GM19239 (cell line): ENCODE data around the gene CBLIF.
"Not testable (repeated sequence)": the region's sequence is repeated elsewhere in the genome, so short reads cannot be mapped to it uniquely, and the experiment has no call there.

ENCODE experiments used
- DNase-seq: peaks from one replicate; pipeline ENCODE4 v3.0.0; 2011; ENCODE audit warnings: low spot score; ENCODE audit not compliant: insufficient read length
- FAIRE-seq: peaks from 2 replicates; lab custom pipeline; 2011; peaks lifted over from hg19 to GRCh38; lab: Jason Lieb, UNC

Gene CBLIF

DNA sequence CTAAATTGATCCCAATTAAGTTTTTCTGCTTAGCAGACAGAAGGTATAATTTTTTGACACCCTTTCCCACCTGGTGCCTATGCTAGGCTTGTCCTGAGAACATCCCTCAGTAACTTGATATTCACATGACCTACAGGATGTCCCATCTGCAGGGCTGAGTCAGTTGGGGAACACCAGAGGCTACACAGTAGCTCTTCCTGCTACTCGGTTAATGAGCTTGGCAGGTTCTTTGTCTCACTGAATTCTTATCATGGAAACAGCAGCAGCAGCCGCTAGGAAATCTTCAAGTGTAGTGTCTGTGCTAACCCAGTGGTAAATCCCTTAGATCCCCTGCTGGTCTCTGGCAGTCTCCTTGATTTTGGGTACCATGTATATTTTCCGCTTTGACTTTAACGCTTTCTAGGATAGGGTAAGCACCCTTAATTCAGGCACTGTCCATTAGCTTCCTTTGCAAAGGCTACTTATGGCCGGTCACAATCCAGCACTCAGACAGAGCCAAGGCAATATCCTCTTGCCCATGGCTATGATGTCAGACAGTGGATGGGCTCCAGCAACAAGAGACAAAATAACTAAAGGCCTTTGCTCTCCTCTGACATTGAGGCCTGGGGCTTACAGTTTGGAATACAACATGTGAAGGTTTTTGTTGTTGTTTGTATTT, 43.2 kb downstream of the CBLIF start:
- FAIRE-seq (no peak), DNase-seq (no peak)

DNA sequence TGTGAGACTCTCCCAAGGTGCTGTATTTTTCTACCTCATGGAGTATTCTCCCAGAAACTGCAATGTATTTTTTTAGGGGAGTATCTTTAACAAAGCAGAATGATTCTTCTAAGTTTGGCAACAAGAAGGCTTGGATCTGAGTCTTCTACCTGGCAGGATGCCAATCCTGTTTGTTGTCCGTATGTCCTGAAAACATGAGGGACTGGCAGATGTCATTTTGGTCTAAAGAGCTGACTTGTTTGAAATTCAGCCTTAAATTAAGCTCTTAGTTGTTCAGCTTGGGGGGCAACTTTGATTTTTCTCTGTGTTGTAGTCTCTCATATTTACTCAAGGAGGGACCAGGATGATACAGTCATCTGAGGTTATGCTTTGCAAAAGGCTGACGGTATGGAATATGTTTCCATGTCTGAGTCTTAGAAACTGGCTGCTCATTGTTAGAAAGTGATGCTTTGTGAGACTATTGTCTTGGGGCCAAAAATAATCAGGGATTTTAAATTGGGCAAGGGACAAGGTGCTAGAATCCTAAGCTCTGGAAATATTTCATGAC, 44.1 kb downstream of the CBLIF start:
- DNase-seq = no peak
- FAIRE-seq = no peak

- DNase-seq (no peak), FAIRE-seq (no peak)
Observed at GRCh38 chr11:59800390-59801025, 44.8 kb downstream of the CBLIF start.

DNA sequence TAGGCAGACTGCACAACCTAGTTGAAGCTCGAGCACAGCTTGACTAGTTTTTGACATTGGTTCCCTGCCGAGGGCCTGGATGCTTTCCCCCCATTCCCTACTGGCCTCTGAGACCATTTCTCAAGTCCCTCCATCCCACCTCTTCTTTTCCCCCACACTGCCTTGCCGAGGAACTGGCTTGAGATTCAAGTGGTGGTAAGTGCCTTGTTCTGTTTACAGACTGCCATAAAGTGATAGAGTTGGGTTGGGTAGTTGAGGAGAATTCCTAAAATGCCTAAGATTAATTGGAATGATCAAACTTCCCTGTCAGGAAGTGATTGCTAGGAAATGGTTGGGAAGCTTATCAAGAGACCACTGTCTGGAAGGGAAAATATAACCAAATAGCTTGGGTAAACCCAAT, 50.9 kb downstream of the CBLIF start:
- DNase-seq (no peak), FAIRE-seq (no peak)

- DNase-seq (no peak), FAIRE-seq (no peak)
Observed at GRCh38 chr11:59792507-59792906, 52.8 kb downstream of the CBLIF start.

DNA sequence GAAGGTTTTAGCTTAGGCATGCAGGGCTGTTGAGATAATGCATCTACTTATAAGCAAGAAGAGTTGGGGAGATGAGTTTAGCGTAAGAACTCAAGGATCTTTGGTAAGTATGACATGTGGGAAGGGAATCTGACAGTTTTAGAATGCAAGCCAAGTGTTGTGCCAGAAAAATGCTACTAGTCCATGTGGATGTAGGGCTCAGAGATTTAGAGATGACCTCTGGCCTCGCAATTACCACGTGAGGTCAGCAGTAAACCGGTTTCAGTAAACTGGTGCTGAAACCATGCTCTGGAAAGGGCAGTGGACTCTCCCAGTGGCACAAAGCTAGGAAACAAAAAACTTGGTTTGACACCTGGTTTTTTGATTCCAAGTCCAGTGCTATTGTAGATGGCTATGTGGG, 53.7 kb downstream of the CBLIF start:
- FAIRE-seq (no peak), DNase-seq (no peak)

GRCh38 chr11:59787816-59788215, 57.5 kb downstream of the CBLIF start:
- no peak for DNase-seq
- no peak for FAIRE-seq

GRCh38 chr11:59787255-59787588, 58.1 kb downstream of the CBLIF start:
- DNase-seq (no peak), FAIRE-seq (no peak)

DNA sequence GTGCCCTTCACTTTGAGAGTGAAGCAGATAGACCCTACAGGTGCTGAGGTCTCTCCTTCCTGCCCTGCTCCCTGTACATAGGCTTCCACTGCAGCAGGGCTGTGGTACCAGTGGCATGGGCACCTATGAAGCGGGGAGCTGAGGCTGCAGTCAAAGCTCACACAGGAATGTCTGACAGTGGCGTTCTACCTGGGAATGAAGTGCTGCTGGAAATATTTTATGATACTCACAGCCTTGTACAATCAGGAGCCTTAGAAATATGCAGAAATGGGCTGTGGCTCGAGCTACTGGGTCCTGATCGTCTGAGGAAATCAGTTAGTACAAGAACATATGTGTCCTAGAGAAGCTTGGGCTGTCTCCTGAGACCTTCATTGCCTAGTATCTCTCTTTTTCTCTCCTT, 59.5 kb downstream of the CBLIF start:
- FAIRE-seq = no peak
- no peak for DNase-seq

GRCh38 chr11:59784441-59784840, 60.9 kb downstream of the CBLIF start:
- not testable (repeated sequence) for FAIRE-seq

GRCh38 chr11:59783632-59784090, 61.6 kb downstream of the CBLIF start:
- FAIRE-seq (no peak), DNase-seq (no peak)

More at GRCh38 chr11:59784441-59784840, 60.9 kb downstream of the CBLIF start:
- DNase-seq = not testable (repeated sequence)

DNA sequence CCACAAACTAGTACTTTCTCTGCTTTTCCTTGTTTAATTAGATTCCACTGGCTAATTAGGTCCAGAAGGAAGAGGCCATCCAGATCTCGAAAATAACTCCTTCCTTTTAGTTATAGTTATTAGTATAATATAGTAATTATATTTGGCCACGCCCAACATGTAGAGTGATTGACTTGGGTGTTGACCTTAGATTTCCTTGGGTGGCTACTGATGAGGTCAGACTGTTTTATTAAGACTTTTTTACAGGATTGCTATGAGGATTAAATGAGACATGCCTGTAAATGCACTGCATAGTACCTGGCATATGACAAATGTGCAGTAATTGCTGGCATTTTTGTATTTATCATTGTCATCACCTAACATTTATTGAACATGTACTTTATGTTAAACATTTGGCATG, 63.2 kb downstream of the CBLIF start:
- FAIRE-seq = no peak
- DNase-seq = no peak

- no peak for DNase-seq
- no peak for FAIRE-seq
Observed at GRCh38 chr11:59779487-59779886, 65.8 kb downstream of the CBLIF start.
